ENCODE measurements around the gene SUMO3. TPM values are rescaled to one million over a fixed set of nuclear protein-coding genes. Genes with fewer than 3 reads are reported as not detected.

SUMO3 gene
- polyA plus RNA-seq, 3 donors: 25.2 to 101 (median 64.5) TPM

DNA sequence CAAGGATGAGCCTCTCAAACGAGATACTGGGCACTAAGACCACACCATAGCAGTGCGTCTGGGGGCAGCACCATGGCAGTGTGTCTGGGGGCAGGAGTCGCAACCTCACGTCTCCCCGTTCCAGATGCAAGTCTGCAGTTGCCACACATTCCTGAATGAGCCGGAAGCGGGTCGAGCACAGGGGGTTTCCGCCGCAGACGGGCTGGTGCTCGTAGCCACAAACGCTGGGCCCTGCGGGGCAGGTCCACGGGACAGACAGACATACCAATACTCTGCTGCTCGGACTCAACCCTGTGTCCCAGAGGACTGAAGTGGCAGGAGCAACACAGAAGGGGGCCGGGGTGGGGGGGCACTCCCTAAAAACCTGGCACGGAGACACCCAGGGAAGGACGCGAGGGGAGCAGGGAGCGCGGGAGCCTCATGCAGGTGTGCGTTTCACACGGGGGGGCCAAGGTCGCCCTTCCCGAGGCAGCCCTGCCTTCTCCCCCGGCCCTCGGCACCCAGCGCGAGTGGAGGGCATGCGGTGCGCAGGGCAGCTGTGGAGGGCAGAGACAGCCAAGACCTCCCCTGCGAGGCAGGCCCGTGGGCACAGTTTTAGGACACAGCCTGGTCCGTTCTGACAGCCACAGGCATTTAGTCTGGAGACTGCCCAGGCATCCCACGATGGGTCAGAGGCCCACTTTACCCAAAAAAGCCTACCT lies 31.1 kb upstream of the SUMO3 start:
- H3K27ac ChIP-seq (ENCODE audit: low read depth, low read length): no peak overlapping the region
- WGBS, 3 donors: 67 to 93% (median 90%) methylated on average over 32 to 36 of the region's 36 CpGs

DNA sequence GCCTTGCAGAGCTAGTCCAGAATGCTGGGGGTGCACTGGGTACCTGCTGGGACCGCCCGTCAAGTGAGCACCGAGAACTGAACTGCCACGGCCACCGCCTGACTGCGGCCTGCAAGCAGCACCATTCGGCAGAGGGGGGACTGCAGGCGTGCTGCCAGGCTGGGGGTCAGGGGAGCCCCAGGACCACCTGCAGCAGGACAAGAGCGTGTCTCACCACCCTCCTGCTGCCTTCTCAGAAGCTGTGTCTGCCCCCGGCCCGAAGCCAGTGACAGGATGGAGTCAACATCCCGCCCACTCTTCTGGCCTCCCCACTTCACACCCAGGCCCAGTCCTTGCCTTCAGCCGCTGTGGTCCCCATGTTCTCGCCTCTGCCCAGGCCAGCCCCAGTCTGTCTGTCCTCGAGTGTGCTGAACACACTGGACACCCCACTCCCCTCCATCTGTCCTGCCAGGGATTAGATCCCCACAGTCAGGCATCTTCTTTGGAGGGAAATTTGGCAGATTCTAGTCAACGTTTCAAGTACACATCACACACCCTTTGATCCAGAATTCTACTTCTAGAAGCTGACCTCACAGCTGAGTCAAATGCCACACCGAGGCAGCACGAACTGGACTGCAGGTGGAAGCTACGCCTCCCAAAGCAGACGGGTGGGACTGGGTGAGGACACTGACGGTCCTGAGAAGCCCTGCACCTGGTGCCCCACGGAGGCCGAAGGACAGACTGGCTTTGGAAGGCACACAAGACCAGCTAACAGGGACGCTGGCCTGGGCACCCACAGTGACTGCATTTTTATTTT lies 29.6 kb upstream of the SUMO3 start:
- H3K27ac ChIP-seq (ENCODE audit: low read depth, low read length): no peak overlapping the region
- 76 to 88% (median 84%) methylated on average over 24 of the region's 24 CpGs for WGBS, 3 donors

DNA sequence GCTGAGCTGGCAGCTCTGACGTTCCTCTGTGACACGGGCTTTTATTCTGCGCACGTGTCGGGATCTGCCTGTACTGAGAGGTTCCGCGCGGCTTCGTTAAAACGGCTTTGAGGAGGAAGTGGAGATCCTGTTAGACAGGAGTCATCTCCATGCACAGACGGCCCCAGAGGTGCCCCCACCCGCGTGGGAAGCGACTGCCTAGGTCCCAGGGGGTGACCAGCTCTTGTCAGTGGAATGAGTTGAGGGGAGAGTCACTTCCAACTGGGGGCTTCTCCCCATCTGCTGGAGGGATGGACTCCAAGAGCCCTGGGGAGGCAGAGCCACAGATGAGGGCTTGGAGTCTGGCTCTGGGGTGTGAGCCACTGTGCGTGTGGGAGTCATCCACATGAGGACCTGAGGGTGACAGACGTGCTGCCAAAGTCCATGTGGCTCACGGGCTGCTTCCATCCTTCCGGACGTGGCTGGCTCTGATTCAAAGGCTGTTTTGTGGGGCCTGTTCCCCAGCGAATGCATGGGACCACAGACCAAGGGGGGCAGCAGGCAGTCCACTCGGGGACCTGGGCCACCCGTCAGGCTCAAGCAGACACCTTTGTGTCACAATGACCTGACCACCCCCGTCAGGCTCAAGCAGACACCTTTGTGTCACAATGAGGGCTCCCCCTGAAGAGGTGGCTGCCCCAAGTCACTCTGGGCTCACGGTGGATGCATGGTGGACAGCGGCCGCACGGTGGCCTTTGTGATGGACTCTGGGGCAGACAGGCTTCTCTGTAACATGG lies 28.8 kb upstream of the SUMO3 start:
- no peak overlapping the region for H3K27ac ChIP-seq (ENCODE audit: low read depth, low read length)
- 29 to 52% (median 33%) methylated on average over 26 to 27 of the region's 27 CpGs for WGBS, 3 donors

DNA sequence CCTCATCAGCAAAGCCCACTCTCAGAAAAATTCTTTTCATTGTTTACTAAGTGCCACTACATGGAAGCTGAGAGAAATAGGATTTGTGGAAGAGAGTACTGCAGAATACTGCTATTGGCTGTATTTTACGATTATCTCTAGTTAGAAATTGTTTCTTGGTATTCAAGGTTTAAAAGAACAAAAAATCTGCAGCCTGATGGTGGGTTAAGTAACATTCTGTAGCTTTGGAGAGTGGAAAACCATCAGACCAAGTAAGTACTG lies 28.3 kb upstream of the SUMO3 start:
- no peak overlapping the region for H3K27ac ChIP-seq (ENCODE audit: low read depth, low read length)
- 8 to 39% (median 11%) methylated on average over 1 of the region's 1 CpG for WGBS, 3 donors

DNA sequence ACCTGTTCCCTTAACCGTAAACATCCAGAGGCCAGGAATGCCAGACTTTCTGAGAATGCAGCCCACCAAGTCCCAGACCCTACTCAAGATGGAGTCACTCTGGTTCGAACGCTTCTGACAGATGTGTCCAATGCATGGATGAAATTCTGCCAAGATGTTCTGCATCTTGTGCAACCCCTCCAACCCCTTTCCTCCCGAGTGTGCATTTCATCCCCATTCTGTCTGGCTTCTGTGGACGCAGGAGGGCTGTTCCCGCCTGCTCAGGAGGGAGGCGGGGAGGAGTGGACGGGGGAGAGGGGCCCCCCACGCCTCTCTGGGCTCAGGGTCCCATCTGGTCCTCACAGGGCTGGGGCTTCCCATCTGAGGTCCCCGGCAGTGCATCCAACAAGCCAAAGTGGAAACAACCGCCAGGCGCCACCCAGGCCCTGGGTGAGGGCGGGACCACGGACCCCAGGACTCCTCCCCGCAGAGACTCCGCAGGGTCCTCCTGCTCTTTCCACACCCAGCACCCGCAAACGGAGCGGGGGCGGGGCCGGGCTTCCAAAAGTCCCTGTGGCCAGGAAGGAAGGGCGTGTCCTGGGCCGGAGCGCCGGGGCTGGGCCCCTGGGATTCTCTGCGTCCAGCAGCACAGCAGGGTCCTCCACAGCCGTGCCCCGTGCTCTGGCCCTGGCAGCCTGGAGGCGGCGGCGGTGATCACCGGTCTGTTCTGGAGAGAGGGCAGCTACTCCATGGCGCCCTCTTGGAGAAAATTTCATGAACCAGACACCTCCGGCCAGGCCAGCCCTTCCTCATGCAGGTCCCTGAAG lies 27.8 kb upstream of the SUMO3 start:
- WGBS, 3 donors: 4 to 7% (median 5%) methylated on average over 33 to 34 of the region's 34 CpGs
- H3K27ac ChIP-seq (ENCODE audit: low read depth, low read length): no peak overlapping the region

DNA sequence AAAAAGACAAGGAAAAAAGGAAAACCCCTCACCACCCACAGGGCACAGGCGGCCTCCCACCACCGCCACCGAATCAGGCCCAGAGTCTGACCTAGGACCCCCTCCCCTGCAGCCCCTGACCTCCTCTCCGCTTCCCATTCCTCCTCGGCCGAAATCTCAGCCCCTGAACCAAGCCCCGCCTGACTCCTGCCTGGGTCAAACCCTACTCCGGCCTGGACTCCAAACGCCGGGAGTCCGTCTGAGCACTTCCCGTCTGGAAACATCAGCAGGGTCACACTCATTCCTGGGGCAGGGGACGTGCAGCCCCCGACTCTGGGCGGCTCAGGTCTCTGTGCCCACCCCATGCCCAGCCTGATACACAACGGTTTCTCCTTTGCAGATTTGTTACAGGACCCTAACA lies 26.4 kb upstream of the SUMO3 start:
- H3K27ac ChIP-seq (ENCODE audit: low read depth, low read length): no peak overlapping the region
- 52 to 75% (median 69%) methylated on average over 16 of the region's 16 CpGs for WGBS, 3 donors

DNA sequence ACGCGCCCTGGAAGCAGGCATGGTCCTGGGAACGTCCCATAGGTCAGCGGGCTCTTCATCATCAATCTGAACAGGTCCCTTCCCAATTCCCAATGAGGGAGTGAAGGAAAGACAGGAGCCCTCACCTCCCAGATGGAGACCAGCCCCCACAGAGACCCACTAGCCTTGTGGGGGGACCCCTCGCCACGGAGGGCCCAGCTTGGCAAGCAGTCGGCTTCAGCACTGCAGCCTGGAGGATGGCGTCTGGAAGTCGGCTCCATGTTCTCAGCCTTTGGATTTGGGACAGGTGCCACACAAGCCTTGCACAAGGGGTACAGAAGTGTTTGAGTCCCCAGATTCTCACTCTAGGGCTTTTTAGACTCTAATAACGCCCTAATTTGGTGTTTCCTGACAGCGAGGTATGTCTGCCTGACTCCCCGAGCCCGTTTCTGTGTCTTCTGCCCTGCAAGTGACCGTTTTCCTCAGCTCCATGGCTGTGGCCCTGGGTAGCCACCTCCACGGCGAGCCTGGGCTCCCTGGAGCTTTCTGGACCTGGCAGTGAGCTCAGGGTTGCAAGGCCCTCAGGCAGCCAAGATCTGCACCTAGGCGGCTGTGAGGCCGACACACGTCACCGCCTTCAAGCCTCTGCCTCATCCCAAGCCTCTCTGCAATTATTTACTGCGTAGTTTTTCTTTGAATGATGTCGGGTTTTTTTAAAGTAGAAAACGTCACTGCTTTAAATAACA lies 25.0 kb upstream of the SUMO3 start:
- 72 to 85% (median 83%) methylated on average over 23 of the region's 23 CpGs for WGBS, 3 donors
- no peak overlapping the region for H3K27ac ChIP-seq (ENCODE audit: low read depth, low read length)

DNA sequence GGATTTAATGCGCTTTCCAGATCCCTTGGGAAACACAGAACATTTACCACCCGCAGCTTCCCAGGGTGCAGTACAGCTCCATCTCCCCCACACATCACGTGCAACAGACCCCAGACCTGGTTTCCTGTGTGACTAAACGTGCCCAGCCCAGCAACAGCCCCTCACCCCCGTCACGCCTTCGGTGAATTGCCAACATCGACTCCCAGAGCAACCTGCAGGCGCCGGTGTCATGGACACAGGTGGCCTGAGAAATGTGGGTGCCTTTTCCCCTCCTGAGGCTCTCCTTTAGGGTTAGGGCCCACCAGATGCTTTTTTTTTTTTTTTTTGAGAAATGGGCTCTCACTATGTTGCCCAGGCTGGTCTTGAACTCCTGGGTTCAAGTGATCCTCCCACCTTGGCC lies 24.2 kb upstream of the SUMO3 start:
- WGBS, 3 donors: 82 to 83% (median 82%) methylated on average over 10 of the region's 10 CpGs
- H3K27ac ChIP-seq (ENCODE audit: low read depth, low read length): no peak overlapping the region

DNA sequence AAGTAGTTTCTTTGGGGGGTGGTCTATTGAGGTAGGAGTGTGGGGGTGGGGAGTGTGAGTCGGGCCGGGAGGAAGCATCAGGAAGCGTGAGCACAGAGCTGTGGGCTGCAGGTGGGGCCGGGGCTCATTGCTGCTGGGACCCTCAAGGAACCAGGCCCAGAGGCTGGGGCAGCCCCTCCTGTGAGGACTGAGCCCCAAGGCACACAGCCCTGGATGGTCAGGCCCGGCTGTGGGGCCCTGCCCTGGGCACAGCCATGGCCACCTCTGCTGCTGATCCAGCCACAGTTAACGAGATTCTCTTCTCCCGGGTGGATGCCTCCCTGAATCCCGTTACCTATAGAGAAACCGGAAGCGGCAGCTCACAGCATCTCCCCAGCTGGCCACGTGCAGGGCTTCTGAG lies 22.9 kb upstream of the SUMO3 start:
- H3K27ac ChIP-seq (ENCODE audit: low read depth, low read length): no peak overlapping the region
- WGBS, 3 donors: 74 to 81% (median 81%) methylated on average over 11 of the region's 11 CpGs

DNA sequence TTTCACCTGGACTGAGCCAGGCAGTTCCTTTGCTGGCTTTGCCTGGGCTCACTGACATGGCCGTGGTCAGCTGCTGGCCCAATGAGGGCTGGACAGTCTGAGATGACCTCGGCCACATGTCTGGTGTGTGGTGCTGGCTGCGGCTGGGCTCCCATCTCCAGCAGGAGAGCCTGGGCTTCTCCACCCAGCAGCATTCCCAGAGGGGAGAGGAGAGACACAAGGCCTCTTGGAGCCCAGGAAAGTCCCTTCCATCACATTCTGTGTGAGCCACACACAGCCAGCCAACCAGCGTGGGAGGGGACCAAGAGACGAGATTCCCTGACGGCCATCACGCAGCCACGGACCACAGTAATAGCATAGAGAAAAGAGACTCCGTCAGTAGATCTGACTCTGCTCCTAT lies 21.1 kb upstream of the SUMO3 start:
- 87 to 91% (median 88%) methylated on average over 9 of the region's 9 CpGs for WGBS, 3 donors
- H3K27ac ChIP-seq (ENCODE audit: low read depth, low read length): no peak overlapping the region

DNA sequence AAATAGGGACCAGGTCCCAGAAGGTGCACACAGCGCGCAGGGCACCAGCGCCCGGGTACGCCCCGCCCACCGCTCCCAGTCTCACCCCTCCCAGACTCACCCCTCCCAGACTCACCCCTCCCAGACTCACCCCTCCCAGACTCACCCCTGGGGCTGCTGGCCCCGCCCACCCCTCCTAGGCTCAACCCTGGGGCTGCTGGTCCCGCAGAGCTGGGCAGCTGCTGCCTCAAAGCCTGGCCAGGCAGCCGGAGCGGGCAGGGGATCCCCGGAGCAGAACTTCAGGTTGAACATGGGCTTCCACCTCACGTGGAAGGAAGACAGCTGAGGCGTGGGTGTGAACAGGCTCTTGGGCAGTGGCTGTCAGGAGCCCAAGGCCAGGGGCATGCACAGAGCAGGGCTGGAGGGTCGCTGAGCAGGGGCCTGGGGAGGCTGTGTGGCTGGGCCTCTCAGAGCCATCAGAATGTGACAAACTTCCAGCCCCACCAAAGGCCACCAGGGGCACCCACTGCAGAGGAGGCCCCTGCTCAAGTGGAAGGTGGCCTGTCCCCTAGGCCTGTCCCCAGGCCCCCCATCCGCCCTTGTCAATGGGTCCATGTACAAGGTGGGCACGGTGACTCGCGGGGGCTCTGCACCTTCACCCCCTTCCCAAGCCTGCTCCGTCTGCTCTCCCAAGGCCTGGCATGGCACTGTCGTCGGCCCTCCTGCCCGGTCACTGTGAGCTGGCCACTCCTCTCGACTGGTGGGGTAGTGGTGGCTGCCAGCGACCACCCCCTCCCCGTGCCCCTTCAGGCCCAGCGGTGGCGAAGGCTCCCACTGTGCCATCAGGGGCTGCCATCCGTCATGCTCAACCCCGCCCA lies 20.4 kb upstream of the SUMO3 start:
- WGBS, 3 donors: 82 to 90% (median 85%) methylated on average over 25 to 30 of the region's 30 CpGs
- H3K27ac ChIP-seq (ENCODE audit: low read depth, low read length): no peak overlapping the region

DNA sequence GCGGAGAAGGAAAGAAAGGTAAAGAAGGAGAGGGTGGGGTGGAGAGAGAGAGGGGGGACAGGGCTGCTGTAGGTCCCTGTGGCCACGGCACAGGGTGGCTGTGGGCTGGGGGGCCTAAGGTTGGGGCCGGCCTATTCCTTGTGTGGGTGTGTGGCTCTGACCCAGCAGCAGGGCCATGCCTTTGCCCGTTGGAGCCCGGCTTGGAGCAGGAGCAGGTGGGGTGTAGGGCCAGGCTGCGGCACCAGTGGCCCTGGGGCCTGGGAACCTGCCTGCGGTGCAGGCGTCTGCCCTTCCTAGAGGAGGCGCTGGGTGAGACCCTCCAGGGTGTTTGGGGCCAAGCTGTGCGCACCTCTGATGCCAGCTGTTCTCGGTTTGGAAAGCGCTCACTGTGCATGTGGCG lies 19.7 kb upstream of the SUMO3 start:
- H3K27ac ChIP-seq (ENCODE audit: low read depth, low read length): no peak overlapping the region
- 82 to 94% (median 93%) methylated on average over 13 of the region's 13 CpGs for WGBS, 3 donors

DNA sequence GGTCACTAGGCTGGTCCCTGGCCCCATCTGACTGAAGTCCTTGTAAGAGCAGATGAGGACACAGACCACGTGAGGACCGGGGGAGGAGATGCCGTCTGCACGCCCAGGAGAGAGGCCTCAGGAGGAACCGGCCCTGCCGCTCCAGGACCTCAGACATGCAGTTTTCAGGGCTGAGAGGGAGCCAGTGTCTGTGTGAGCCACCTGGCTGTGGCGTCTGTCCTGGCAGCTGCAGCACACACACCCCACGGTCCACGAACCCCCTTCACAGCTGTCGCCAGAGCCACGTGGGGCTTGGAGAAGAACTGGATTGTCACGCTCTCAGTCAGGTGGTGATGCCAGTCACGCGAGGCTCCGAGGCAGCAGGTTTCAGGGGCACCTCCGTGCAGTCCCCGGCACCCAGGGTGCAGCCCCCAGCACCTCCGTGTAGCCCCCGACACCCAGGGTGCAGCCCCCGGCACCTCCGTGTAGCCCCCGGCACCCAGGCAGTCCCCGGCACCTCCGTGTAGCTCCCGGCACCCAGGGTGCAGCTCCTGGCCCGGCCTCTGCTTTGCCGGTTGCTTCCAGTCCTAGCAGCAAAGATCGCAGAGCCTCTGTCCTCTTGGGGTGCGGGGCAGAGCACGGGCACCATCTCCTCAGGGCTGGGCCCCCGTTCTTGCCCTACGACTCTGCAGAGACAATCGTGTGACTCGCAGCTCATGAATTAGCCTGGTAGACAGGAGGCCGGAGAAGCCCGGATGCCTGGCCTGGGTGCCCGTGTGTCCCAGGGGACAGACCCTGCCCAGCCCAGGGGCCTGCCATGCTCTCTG lies 19.0 kb upstream of the SUMO3 start:
- WGBS, 3 donors: 57 to 76% (median 66%) methylated on average over 34 to 37 of the region's 37 CpGs

DNA sequence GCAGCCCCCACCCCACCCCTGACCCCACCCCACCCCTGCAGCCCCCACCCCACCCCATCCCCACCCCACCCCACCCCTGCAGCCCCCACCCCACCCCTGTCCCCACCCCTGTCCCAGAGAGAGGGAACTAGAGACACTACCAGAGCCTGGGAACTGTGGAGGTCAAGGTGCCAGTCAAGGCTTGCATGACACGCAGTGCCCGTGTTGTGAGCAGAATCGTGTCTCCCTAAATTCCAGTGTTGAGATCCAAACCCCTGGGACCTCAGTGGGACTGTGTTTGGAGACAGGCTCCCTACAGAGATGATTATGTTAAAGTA lies 18.4 kb upstream of the SUMO3 start:
- H3K27ac ChIP-seq (ENCODE audit: low read depth, low read length): no peak overlapping the region
- 15 to 72% (median 63%) methylated on average over 3 of the region's 3 CpGs for WGBS, 3 donors

More for the DNA sequence above, 19.0 kb upstream of the SUMO3 start:
- no peak overlapping the region for H3K27ac ChIP-seq (ENCODE audit: low read depth, low read length)

DNA sequence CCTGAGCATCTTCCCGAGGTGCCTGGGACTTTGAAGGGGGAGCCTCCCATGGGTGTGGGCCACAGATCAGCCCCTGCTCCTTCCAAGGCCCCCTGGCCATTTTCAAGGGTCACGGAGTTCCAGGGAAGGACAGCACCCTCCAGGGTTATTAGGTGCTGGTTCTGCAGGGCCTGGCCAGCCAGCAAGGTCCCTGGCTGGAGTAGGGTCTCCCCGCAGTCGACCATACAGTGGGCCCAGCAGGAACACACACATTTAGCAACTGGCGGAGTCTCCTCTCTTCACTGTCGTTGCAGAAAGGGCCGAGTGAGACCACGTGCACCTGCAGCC lies 17.7 kb upstream of the SUMO3 start:
- WGBS, 3 donors: 69 to 78% (median 72%) methylated on average over 8 of the region's 8 CpGs
- H3K27ac ChIP-seq (ENCODE audit: low read depth, low read length): no peak overlapping the region

DNA sequence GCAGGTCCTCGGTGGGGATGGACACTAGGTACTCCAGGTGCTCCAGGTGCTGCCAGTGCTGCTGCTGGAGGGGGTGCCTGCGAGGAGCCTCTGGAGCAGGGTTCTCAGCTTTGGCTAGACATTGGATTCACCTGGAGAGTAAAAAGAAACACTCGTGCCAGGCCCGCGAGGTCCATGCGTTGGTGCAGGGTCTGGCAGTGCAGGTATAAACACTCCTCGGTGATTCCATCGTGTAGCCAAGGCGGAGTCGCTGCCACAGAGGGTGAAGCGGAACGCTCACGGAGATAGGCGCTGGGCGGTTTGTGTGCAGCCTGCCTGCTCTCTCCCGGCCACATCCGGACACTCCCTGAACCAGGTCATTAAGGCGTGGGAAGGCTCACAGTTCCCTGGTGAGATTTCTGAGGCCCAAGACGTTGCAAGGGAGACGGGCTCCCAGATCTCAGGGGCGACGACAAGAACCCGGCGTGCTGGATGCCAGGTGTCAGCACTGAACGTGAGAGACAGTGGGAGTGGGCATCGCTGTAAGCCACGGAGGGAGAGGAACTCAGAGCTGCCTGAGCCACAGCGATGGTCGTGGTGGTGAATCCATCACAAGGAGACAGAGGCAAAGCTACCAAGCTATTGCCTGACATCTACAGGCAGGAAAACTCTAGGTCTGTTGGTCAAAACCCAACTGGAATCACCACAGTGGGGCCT lies 17.2 kb upstream of the SUMO3 start:
- 78 to 83% (median 82%) methylated on average over 29 of the region's 29 CpGs for WGBS, 3 donors

More for the DNA sequence above, 17.2 kb upstream of the SUMO3 start:
- no peak overlapping the region for H3K27ac ChIP-seq (ENCODE audit: low read depth, low read length)
